Measurements from ENCODE around the gene PPP4R3A. TPM values are rescaled to one million over a fixed set of nuclear protein-coding genes. Genes with fewer than 3 reads are reported as not detected.

PPP4R3A gene
- total RNA-seq, 1 experiment from 2014 or later, result 148 TPM

DNA sequence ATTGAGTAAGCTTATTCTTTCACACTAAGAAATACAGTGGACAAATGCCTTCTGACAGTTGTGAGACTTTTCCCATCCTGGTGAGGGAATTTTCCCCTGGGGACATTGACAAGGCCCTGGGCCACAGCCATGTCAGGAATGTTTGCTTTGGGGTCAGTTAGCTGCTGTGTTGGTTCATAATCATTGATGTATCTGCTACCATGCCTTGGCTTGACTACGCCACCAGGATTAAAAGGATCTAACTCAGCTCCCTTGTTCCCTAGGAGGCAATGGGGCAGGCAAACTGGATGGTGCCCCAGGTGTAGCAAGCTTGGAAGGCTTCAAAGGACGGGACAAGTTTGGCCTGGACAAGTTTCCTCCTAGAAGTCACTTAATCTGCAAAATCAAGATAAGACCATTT, 89.4 kb downstream of the PPP4R3A start:
- no peak overlapping the region for H2BK15ac ChIP-seq (ENCODE audit: low read depth, low read length)
- WGBS (ENCODE audit: extremely low coverage, insufficient read length, low lambda C conversion rate), result no CpG with 5 or more reads among the region's 2 CpGs
- H3K4me2 ChIP-seq (ENCODE audit: insufficient read depth, insufficient read length, low read length), result no peak overlapping the region
- no peak overlapping the region for H4K5ac ChIP-seq (ENCODE audit: insufficient read length, low read depth, low read length)
- no peak overlapping the region for H3K18ac ChIP-seq (ENCODE audit: insufficient read length, low read depth, low read length)
- H3K79me1 ChIP-seq (ENCODE audit: insufficient read depth, low read depth, low read length, poor library complexity, severe bottlenecking), result no peaks in the 10 kb centered on the region
- H3K27ac ChIP-seq (ENCODE audit: insufficient read length, low read depth, low read length), result no peak overlapping the region
- no peak overlapping the region for H2BK120ac ChIP-seq (ENCODE audit: low read depth, low read length, poor library complexity, severe bottlenecking)
- peaks cover 2% of the 10 kb centered on the region; the same call in 1 of the 2 replicates for H3K4me1 ChIP-seq (ENCODE audit: insufficient read depth, low read length)
- H3K23ac ChIP-seq (ENCODE audit: insufficient read length, low read depth, low read length), result no peak overlapping the region
- H3K9me3 ChIP-seq (ENCODE audit: control insufficient read depth, low read depth, low read length), result peaks cover 11% of the 10 kb centered on the region
- no peak overlapping the region for H3K9ac ChIP-seq (ENCODE audit: extremely low read depth, insufficient read length, low read length)
- no peak overlapping the region for H2AFZ ChIP-seq (ENCODE audit: low read length)
- H3K27ac Mint-ChIP-seq, result no peak overlapping the region
- no peak overlapping the region for H4K91ac ChIP-seq (ENCODE audit: insufficient read length, low read depth, low read length)
- H3K14ac ChIP-seq (ENCODE audit: insufficient read depth, low read length), result no peak overlapping the region
- H3K4ac ChIP-seq (ENCODE audit: low read depth, low read length), result no peak overlapping the region
- H3K4me3 Mint-ChIP-seq, result no peak overlapping the region
- H2BK12ac ChIP-seq (ENCODE audit: insufficient read length, low read depth, low read length), result no peak overlapping the region
- no peak overlapping the region for H2AK5ac ChIP-seq (ENCODE audit: insufficient read length, low read length)
- peaks cover 3% of the 10 kb centered on the region for H3K27me3 Mint-ChIP-seq (ENCODE audit: low read depth)
- H2BK20ac ChIP-seq (ENCODE audit: low read depth, low read length, poor library complexity, severe bottlenecking), result no peak overlapping the region
- peaks cover 2 to 9% (median 3%) of the 10 kb centered on the region in 3 experiments; a peak in 5 of 7 replicates for H3K36me3 Mint-ChIP-seq (ENCODE audit: insufficient read depth in 1 of 3, low read depth in 3 of 3)
- H2BK5ac ChIP-seq (ENCODE audit: insufficient read length, low read length), result no peak overlapping the region
- DNase-seq, result no peak
- H4K20me1 ChIP-seq (ENCODE audit: control insufficient read depth, insufficient read depth, insufficient read length), result no peaks in the 10 kb centered on the region
- H3K9me3 Mint-ChIP-seq, result peaks cover 5 to 7% of the 10 kb centered on the region in 2 experiments; a peak in 2 of 5 replicates
- H4K8ac ChIP-seq (replicated peaks; ENCODE audit: insufficient read length, low read depth, low read length), result no peak overlapping the region
- peaks cover 9% of the 10 kb centered on the region for H3K23me2 ChIP-seq (ENCODE audit: insufficient read length, low read depth, low read length, poor library complexity, severe bottlenecking)
- no peaks in the 10 kb centered on the region for H3K27me3 ChIP-seq (ENCODE audit: insufficient read depth, low read length)
- no peak overlapping the region for H3T11ph ChIP-seq (ENCODE audit: low read length)
- no peak for TF ChIP-seq CTCF (conservative IDR thresholded peaks at IDR 0.05)
- H3K79me2 ChIP-seq (ENCODE audit: insufficient read depth, low read length), result no peaks in the 10 kb centered on the region
- H3K56ac ChIP-seq (ENCODE audit: insufficient read length, low read depth, low read length), result no peak overlapping the region
- peaks cover 14 to 20% of the 10 kb centered on the region in 2 experiments for H3K4me1 Mint-ChIP-seq
